GM12878 (cell line): ENCODE measurements around the gene BTBD9.

Experiments
- ATF2 ChIP-seq: IDR thresholded peaks from 2 replicates; pipeline ENCODE4 v1.6.1; 2012; ENCODE audit warnings: low read length, inconsistent platforms
- BRCA1 ChIP-seq: IDR thresholded peaks from 2 replicates; pipeline ENCODE4 v1.6.1; 2011; ENCODE audit warnings: low read depth, low read length, improper control_type of control experiment
- CTCF ChIP-seq, 3 experiments: IDR thresholded peaks in 2 of 3; conservative IDR thresholded peaks in 1 of 3; 2 replicates each; pipeline ENCODE4 v1.5.1; 2011; ENCODE audit warnings: low read depth in 3 of 3, low read length in 3 of 3, mild to moderate bottlenecking in 3 of 3, control low read depth in 2 of 3, moderate library complexity in 2 of 3, inconsistent platforms in 1 of 3, mixed read lengths in 1 of 3; ENCODE audit not compliant: control insufficient read depth in 2 of 3, insufficient read depth in 1 of 3; ENCODE audit errors: extremely low read depth in 1 of 3
- EZH2 ChIP-seq: IDR thresholded peaks from 2 replicates; pipeline ENCODE4 v1.6.1; 2012; ENCODE audit warnings: low read depth, mild to moderate bottlenecking, control low read depth, inconsistent platforms, low read length, borderline replicate concordance; ENCODE audit not compliant: control insufficient read depth
- JUND ChIP-seq: IDR thresholded peaks from 2 replicates; pipeline ENCODE4 v1.6.1; 2012; ENCODE audit warnings: low read depth, mild to moderate bottlenecking, low read length, improper control_type of control experiment, moderate library complexity
- NFIC ChIP-seq: IDR thresholded peaks from 2 replicates; pipeline ENCODE4 v1.6.1; 2012; ENCODE audit warnings: low read depth, mild to moderate bottlenecking, inconsistent platforms, low read length, moderate library complexity
- POLR2A ChIP-seq: IDR thresholded peaks from 2 replicates; pipeline ENCODE4 v1.6.1; 2011; ENCODE audit warnings: low read depth, mild to moderate bottlenecking, low read length
- RAD21 ChIP-seq: IDR thresholded peaks from 2 replicates; pipeline ENCODE4 v1.6.1; 2011; ENCODE audit warnings: mild to moderate bottlenecking, low read depth, low read length, moderate library complexity; ENCODE audit not compliant: insufficient read depth
- RCOR1 ChIP-seq: conservative IDR thresholded peaks from 2 replicates; pipeline ENCODE4 v1.6.1; 2012; ENCODE audit warnings: low read depth, low read length, improper control_type of control experiment
- RELA ChIP-seq: fragments of 450-650 bp; IDR thresholded peaks from 2 replicates; pipeline ENCODE4 v1.8.0; 2014; ENCODE audit warnings: borderline replicate concordance; ENCODE audit not compliant: partially characterized antibody
- ZNF274 ChIP-seq: IDR thresholded peaks from one replicate; pipeline ENCODE4 v1.8.0; 2011; ENCODE audit not compliant: insufficient read length, insufficient read depth

- TF ChIP-seq EZH2 (no peak), ZNF274 (no peak), CTCF (IDR thresholded peaks at IDR 0.05 in 2 of 3, conservative IDR thresholded peaks at IDR 0.05 in 1 of 3; ENCODE audit: control insufficient read depth in 2 of 3, extremely low read depth in 1 of 3, insufficient read depth in 1 of 3, low read depth in 3 of 3, low read length in 3 of 3) (no peak), JUND (no peak), ATF2 (no peak), RAD21 (no peak), NFIC (no peak), RCOR1 (no peak), POLR2A (no peak), BRCA1 (no peak), RELA (no peak)
Observed at GRCh38 chr6:38136547-38136946, 503.2 kb downstream of the BTBD9 start.
